ENCODE data around the gene CCNY.

GRCh38 chr10:35559416-35559815 lies 223.1 kb downstream of the CCNY start:
- TF ChIP-seq CTCF (IDR thresholded peaks at IDR 0.05; ENCODE audit: low read depth, low read length) (no peak), EZH2phosphoT487 (IDR thresholded peaks at IDR 0.05; ENCODE audit: low read depth) (no peak)

Data from OCI-LY3 (cell line).